GM04503 (cell line): ENCODE data around the gene PIR.

Experiments used
- DNase-seq: peaks from one replicate; pipeline ENCODE4 v3.0.0-alpha.2; 2012; ENCODE audit warnings: low read depth

PIR gene

GRCh38 chrX:15493118-15493962 is at the start of gene PIR:
Gene PIR (minus strand): TSS chrX:15493333. CDS start chrX:15491257, 2,076 bp downstream.
- DNase-seq, result peak; percentile 17

- DNase-seq, result no peak
These were observed 37.2 kb upstream of the PIR start for GRCh38 chrX:15530318-15530717.

- no peak for DNase-seq
These were observed 36.0 kb upstream of the PIR start for GRCh38 chrX:15529165-15529564.

- DNase-seq, result no peak
These were observed 32.7 kb upstream of the PIR start for GRCh38 chrX:15525664-15526416.

GRCh38 chrX:15524417-15524816 is 31.3 kb upstream of the PIR start:
- DNase-seq, result no peak

GRCh38 chrX:15523088-15523487 is 30.0 kb upstream of the PIR start:
- no peak for DNase-seq

GRCh38 chrX:15522464-15522863 is 29.3 kb upstream of the PIR start:
- DNase-seq, result no peak

GRCh38 chrX:15515931-15516330 is 22.8 kb upstream of the PIR start:
- DNase-seq, result no peak

- no peak for DNase-seq
These were observed 21.1 kb upstream of the PIR start for GRCh38 chrX:15514279-15514678.

GRCh38 chrX:15512401-15512965 is 19.4 kb upstream of the PIR start:
- no peak for DNase-seq

GRCh38 chrX:15511563-15511962 is 18.4 kb upstream of the PIR start:
- DNase-seq, result no peak

- no peak for DNase-seq
These were observed 16.7 kb upstream of the PIR start for GRCh38 chrX:15509845-15510244.

GRCh38 chrX:15507005-15507404 is 13.9 kb upstream of the PIR start:
- no peak for DNase-seq

GRCh38 chrX:15505101-15505500 is 12.0 kb upstream of the PIR start:
- DNase-seq, result no peak

GRCh38 chrX:15504661-15505060 is 11.5 kb upstream of the PIR start:
- DNase-seq, result no peak

GRCh38 chrX:15501506-15501905 is 8.4 kb upstream of the PIR start:
- DNase-seq, result no peak

- no peak for DNase-seq
These were observed 7.4 kb upstream of the PIR start, which contains the start of gene BMX for GRCh38 chrX:15500497-15500966. Gene BMX (plus strand): TSS chrX:15500807. CDS start chrX:15508354, 7,547 bp downstream.

GRCh38 chrX:15499976-15500375 is 6.8 kb upstream of the PIR start:
- DNase-seq, result no peak

- DNase-seq, result no peak
These were observed 5.6 kb upstream of the PIR start for GRCh38 chrX:15498741-15499140.

GRCh38 chrX:15497865-15498264 is 4.7 kb upstream of the PIR start:
- no peak for DNase-seq

- DNase-seq, result no peak
These were observed 3.7 kb upstream of the PIR start for GRCh38 chrX:15496824-15497223.

- DNase-seq, result no peak
These were observed 2.7 kb upstream of the PIR start for GRCh38 chrX:15495801-15496200.

- DNase-seq, result no peak
These were observed 664 bp downstream of the PIR start for GRCh38 chrX:15492469-15492868.
